ENCODE measurements around the gene PKLR. TPM values are rescaled to one million over a fixed set of nuclear protein-coding genes. Genes with fewer than 3 reads are reported as not detected.

The PKLR gene
- total and polyA plus RNA-seq, 2 donors (not counting 1 experiment from before 2014, with no cell fraction given), result not detected

DNA sequence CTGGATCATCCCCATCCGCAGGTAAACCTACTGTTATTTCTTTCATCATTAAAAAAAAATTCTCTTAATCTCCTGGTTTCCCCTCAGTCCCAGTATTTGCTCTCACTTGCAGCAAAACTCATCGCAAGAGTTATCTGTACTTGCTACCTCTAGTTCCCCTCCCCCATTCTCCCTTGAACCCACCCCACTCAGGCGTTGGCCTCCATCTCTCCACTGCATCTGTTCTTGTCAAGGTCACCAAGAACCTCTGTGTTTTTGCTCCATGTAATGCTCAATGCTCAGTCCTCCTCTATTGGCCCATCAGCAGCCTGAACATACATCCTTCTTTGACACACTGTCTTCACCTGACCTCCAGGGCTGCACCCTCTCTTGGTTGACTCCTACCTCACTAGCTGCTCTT is 4.6 kb downstream of the PKLR start:
- no peaks in the 10 kb centered on the region for H3K79me2 ChIP-seq (ENCODE audit: control insufficient read depth, insufficient read depth, low read length)
- H3K27me3 ChIP-seq (ENCODE audit: control insufficient read depth, insufficient read depth, low read length), result peaks cover 42% of the 10 kb centered on the region
- H3K4me3 ChIP-seq (replicated peaks in 1 of 4; ENCODE audit: control extremely low read depth in 1 of 4, insufficient read depth in 1 of 4, low read depth in 3 of 4, low read length in 4 of 4), result no peak overlapping the region

DNA sequence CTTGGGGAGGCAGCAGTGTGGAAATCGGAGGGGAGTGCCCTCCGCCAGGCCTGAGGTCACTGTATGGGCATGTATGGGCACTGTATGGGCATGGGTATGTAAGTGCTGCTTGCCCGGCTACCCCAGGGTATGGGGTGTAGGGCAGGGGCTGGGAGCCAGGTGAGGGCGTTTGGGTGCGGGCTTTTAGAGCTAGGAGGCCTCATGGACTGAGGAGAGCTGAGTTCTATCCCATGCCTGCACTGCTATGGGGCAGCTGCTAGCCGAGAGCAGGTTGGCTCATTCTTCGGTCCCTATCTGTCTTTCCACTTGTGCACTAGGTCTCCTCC is 5.3 kb downstream of the PKLR start:
- Histone ChIP-seq H3K4me2 (ENCODE audit: extremely low read depth, insufficient read depth, low read length) (no peak overlapping the region), H2AFZ (ENCODE audit: low read length) (no peak overlapping the region)
- DNase-seq (ENCODE audit: low read depth in 2 of 2), result no peak

More for the DNA sequence above, 4.6 kb downstream of the PKLR start:
- TF ChIP-seq, protein P1, sequence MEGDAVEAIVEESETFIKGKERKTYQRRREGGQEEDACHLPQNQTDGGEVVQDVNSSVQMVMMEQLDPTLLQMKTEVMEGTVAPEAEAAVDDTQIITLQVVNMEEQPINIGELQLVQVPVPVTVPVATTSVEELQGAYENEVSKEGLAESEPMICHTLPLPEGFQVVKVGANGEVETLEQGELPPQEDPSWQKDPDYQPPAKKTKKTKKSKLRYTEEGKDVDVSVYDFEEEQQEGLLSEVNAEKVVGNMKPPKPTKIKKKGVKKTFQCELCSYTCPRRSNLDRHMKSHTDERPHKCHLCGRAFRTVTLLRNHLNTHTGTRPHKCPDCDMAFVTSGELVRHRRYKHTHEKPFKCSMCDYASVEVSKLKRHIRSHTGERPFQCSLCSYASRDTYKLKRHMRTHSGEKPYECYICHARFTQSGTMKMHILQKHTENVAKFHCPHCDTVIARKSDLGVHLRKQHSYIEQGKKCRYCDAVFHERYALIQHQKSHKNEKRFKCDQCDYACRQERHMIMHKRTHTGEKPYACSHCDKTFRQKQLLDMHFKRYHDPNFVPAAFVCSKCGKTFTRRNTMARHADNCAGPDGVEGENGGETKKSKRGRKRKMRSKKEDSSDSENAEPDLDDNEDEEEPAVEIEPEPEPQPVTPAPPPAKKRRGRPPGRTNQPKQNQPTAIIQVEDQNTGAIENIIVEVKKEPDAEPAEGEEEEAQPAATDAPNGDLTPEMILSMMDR (conservative IDR thresholded peaks at IDR 0.05 in 1 of 2, IDR thresholded peaks at IDR 0.05 in 1 of 2; ENCODE audit: low read depth in 1 of 2, low read length in 2 of 2), result no peak
- no peak for TF ChIP-seq EZH2 (IDR thresholded peaks at IDR 0.05; ENCODE audit: low read length, missing control alignments)
- no peak for DNase-seq (ENCODE audit: low read depth in 2 of 2)
- no peaks in the 10 kb centered on the region for H3K36me3 ChIP-seq (ENCODE audit: control insufficient read depth, insufficient read depth, low read length)
- no peaks in the 10 kb centered on the region for H4K20me1 ChIP-seq (ENCODE audit: control insufficient read depth, extremely low read depth, insufficient read depth, low read length)
- no peak overlapping the region for H2AFZ ChIP-seq (ENCODE audit: low read length)
- H3K9me3 ChIP-seq (ENCODE audit: control insufficient read depth, insufficient read depth, low read depth, low read length), result no peaks in the 10 kb centered on the region
- no peak overlapping the region for H3K4me2 ChIP-seq (ENCODE audit: extremely low read depth, insufficient read depth, low read length)
- H3K27ac ChIP-seq (ENCODE audit: insufficient read depth, low read length), result no peak overlapping the region
- no peak overlapping the region for H3K9ac ChIP-seq (ENCODE audit: insufficient read depth, low read length)
- no peaks in the 10 kb centered on the region for H3K4me1 ChIP-seq (ENCODE audit: control insufficient read depth, extremely low read depth, insufficient read depth, low read length)

DNA sequence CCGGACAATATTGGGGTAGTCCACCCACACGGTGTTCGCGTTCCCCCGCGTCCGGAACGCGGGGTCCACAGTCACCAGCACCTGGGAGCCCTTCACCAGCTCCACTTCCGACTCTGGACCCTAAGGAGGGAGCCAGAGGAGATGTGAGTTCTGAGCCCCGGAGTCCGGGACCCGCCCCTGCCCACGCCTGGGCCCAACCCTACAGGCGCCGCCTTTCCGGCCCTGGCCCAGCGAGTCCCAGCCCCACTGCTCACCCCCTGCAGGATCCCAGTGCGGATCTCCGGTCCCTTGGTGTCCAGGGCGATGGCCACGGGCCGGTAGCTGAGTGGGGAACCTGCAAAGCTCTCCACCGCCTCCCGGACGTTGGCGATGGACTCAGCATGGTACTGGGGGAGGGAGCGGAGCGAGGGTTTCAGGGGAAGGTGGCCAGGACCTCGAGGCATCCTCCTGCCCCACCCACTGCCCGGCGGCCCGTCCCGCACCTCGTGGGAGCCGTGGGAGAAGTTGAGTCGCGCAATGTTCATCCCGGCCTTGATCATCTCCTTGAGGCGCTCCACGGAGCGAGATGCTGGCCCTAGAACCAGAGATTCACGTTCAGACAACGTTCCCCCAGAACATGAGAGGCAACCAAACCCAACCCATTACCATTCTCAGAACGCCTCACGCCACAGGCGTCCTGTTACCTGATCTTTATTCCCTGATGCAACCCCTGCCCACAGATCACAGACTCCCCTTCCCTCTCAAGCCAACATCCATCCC is 5.9 kb downstream of the PKLR start:
- H3K4me2 ChIP-seq (ENCODE audit: extremely low read depth, insufficient read depth, low read length), result no peak overlapping the region
- H3K27me3 ChIP-seq (ENCODE audit: control insufficient read depth, insufficient read depth, low read length), result peaks cover 42% of the 10 kb centered on the region

More for the DNA sequence above, 5.3 kb downstream of the PKLR start:
- no peak overlapping the region for H3K9ac ChIP-seq (ENCODE audit: insufficient read depth, low read length)
- H3K79me2 ChIP-seq (ENCODE audit: control insufficient read depth, insufficient read depth, low read length), result no peaks in the 10 kb centered on the region
- H3K4me1 ChIP-seq (ENCODE audit: control insufficient read depth, extremely low read depth, insufficient read depth, low read length), result no peaks in the 10 kb centered on the region
- H3K4me3 ChIP-seq (replicated peaks in 1 of 4; ENCODE audit: control extremely low read depth in 1 of 4, insufficient read depth in 1 of 4, low read depth in 3 of 4, low read length in 4 of 4), result no peak overlapping the region
- no peaks in the 10 kb centered on the region for H4K20me1 ChIP-seq (ENCODE audit: control insufficient read depth, extremely low read depth, insufficient read depth, low read length)
- TF ChIP-seq, protein P1 (conservative IDR thresholded peaks at IDR 0.05 in 1 of 2, IDR thresholded peaks at IDR 0.05 in 1 of 2; ENCODE audit: low read depth in 1 of 2, low read length in 2 of 2), result no peak
- TF ChIP-seq EZH2 (IDR thresholded peaks at IDR 0.05; ENCODE audit: low read length, missing control alignments), result no peak
- no peaks in the 10 kb centered on the region for H3K36me3 ChIP-seq (ENCODE audit: control insufficient read depth, insufficient read depth, low read length)
- H3K9me3 ChIP-seq (ENCODE audit: control insufficient read depth, insufficient read depth, low read depth, low read length), result no peaks in the 10 kb centered on the region
- H3K27ac ChIP-seq (ENCODE audit: insufficient read depth, low read length), result no peak overlapping the region
- peaks cover 42% of the 10 kb centered on the region for H3K27me3 ChIP-seq (ENCODE audit: control insufficient read depth, insufficient read depth, low read length)

More for the DNA sequence above, 5.9 kb downstream of the PKLR start:
- TF ChIP-seq, protein P1 (conservative IDR thresholded peaks at IDR 0.05 in 1 of 2, IDR thresholded peaks at IDR 0.05 in 1 of 2; ENCODE audit: low read depth in 1 of 2, low read length in 2 of 2), result no peak
- peak; percentile 64 for TF ChIP-seq EZH2 (IDR thresholded peaks at IDR 0.05; ENCODE audit: low read length, missing control alignments)
- Histone ChIP-seq H3K36me3 (ENCODE audit: control insufficient read depth, insufficient read depth, low read length) (no peaks in the 10 kb centered on the region), H2AFZ (ENCODE audit: low read length) (no peak overlapping the region), H3K9me3 (ENCODE audit: control insufficient read depth, insufficient read depth, low read depth, low read length) (no peaks in the 10 kb centered on the region), H4K20me1 (ENCODE audit: control insufficient read depth, extremely low read depth, insufficient read depth, low read length) (no peaks in the 10 kb centered on the region), H3K27ac (ENCODE audit: insufficient read depth, low read length) (no peak overlapping the region), H3K4me3 (replicated peaks in 1 of 4; ENCODE audit: control extremely low read depth in 1 of 4, insufficient read depth in 1 of 4, low read depth in 3 of 4, low read length in 4 of 4) (no peak overlapping the region), H3K9ac (ENCODE audit: insufficient read depth, low read length) (no peak overlapping the region), H3K79me2 (ENCODE audit: control insufficient read depth, insufficient read depth, low read length) (no peaks in the 10 kb centered on the region), H3K4me1 (ENCODE audit: control insufficient read depth, extremely low read depth, insufficient read depth, low read length) (no peaks in the 10 kb centered on the region)
- DNase-seq (ENCODE audit: low read depth in 2 of 2), result no peak
